C4-2B (cell line): ENCODE results near the gene KANK4.

ENCODE experiments used
- CTCF ChIP-seq: fragments of 450-650 bp; conservative IDR thresholded peaks from 2 replicates; pipeline ENCODE4 v1.5.1; 2017; ENCODE audit warnings: mild to moderate bottlenecking
- ZFX ChIP-seq: fragments of 450-650 bp; IDR thresholded peaks from 2 replicates; pipeline ENCODE4 v1.6.1; 2017

GRCh38 chr1:62342270-62342669 lies 23.0 kb upstream of the KANK4 start:
- TF ChIP-seq CTCF (no peak), ZFX (no peak)
